Endothelial cell of umbilical vein (primary cell): Measurements from ENCODE around the gene STK40. TPM values are rescaled to one million over a fixed set of nuclear protein-coding genes. Genes with fewer than 3 reads are reported as not detected.

Source experiments
- BruUV-seq: library from RNA; stranded (reverse); fragments of 400-500 nt; replicated peaks from 2 replicates; lab custom pipeline; 2021; lab: Mats Ljungman, UMichigan
- CTCF ChIA-PET: fragments of 300-600, 350-600 bp; sonication (Branson Sonifier 250); formaldehyde crosslinking; loops from one replicate; lab custom pipeline; 2021; ENCODE audit warnings: antibody characterized with exemption, inconsistent platforms; lab: Charles Lee
- POLR2A ChIA-PET: fragments of 300-600, 350-600 bp; sonication (Branson Sonifier 250); formaldehyde crosslinking; loops from one replicate; lab custom pipeline; 2021; ENCODE audit warnings: antibody characterized with exemption, inconsistent platforms; lab: Charles Lee
- DNase-seq: peaks from one replicate; pipeline ENCODE4 v3.0.0-alpha.2; 2011; ENCODE audit warnings: low read depth, low spot score
- FAIRE-seq: peaks from 2 replicates; lab custom pipeline; 2011; peaks lifted over from hg19 to GRCh38; lab: Jason Lieb, UNC
- H2AFZ ChIP-seq: 2 replicates; pipeline ENCODE4 v1.6.0; 2012; ENCODE audit warnings: low read depth, low read length, control low read depth, inconsistent platforms
- H3K27ac ChIP-seq: 2 replicates; pipeline ENCODE4 v1.5.1; 2011; ENCODE audit warnings: low read depth, mild to moderate bottlenecking, control low read depth, low read length, moderate library complexity; ENCODE audit not compliant: insufficient read depth
- H3K27me3 ChIP-seq, 2 experiments: 2 replicates each; pipeline versions ENCODE4 v1.6.0 to v1.6.1; 2011; ENCODE audit warnings: low read length in 2 of 2, mixed read lengths in 1 of 2; ENCODE audit not compliant: control insufficient read depth in 2 of 2, insufficient read depth in 2 of 2
- H3K36me3 ChIP-seq, 2 experiments: 2 replicates in 1 of 2; 3 replicates in 1 of 2; pipeline ENCODE4 v1.5.1; 2011; ENCODE audit warnings: low read length in 2 of 2, mild to moderate bottlenecking in 1 of 2, moderate library complexity in 1 of 2; ENCODE audit not compliant: control insufficient read depth in 2 of 2, insufficient read depth in 2 of 2; ENCODE audit errors: extremely low read depth in 1 of 2
- H3K4me1 ChIP-seq: 3 replicates; pipeline ENCODE4 v1.5.1; 2011; ENCODE audit warnings: mild to moderate bottlenecking, low read length; ENCODE audit not compliant: control insufficient read depth, insufficient read depth; ENCODE audit errors: extremely low read depth
- H3K4me2 ChIP-seq: 2 replicates; pipeline ENCODE4 v1.6.1; 2011; ENCODE audit warnings: low read length, control low read depth, mixed read lengths; ENCODE audit not compliant: insufficient read depth
- H3K4me3 ChIP-seq, 3 experiments: fragments of 200-600 bp in 1 of 3; sonication (generic), shearing (Covaris generic) in 1 of 3; replicated peaks in 1 of 3; 2 replicates each; pipeline ENCODE4 v1.5.1; 2011 to 2016; ENCODE audit warnings: control low read depth in 3 of 3, low read length in 3 of 3, mild to moderate bottlenecking in 2 of 3, inconsistent platforms in 1 of 3, low read depth in 1 of 3, moderate library complexity in 1 of 3; ENCODE audit not compliant: insufficient read depth in 1 of 3
- H3K79me2 ChIP-seq: 2 replicates; pipeline ENCODE4 v1.6.0; 2012; ENCODE audit warnings: low read length, inconsistent platforms; ENCODE audit not compliant: control insufficient read depth, insufficient read depth
- H3K9ac ChIP-seq: replicated peaks from 2 replicates; pipeline ENCODE3; 2011; ENCODE audit warnings: low read length, control low read depth; ENCODE audit not compliant: insufficient read depth; ENCODE audit errors: extremely low read depth
- H3K9me1 ChIP-seq: replicated peaks from 3 replicates; pipeline ENCODE4 v1.6.0; 2011; ENCODE audit warnings: mild to moderate bottlenecking, low read length; ENCODE audit not compliant: control insufficient read depth, insufficient read depth; ENCODE audit errors: extremely low read depth
- H3K9me3 ChIP-seq: replicated peaks from 2 replicates; pipeline ENCODE4 v1.5.1; 2012; ENCODE audit warnings: low read length, inconsistent platforms; ENCODE audit not compliant: control insufficient read depth, insufficient read depth
- H4K20me1 ChIP-seq: replicated peaks from 2 replicates; pipeline ENCODE3; 2011; ENCODE audit warnings: mild to moderate bottlenecking, low read length; ENCODE audit not compliant: control insufficient read depth, insufficient read depth; ENCODE audit errors: extremely low read depth
- JUN ChIP-seq: IDR thresholded peaks from 2 replicates; pipeline ENCODE4 v1.6.1; 2011; ENCODE audit warnings: borderline replicate concordance, low read depth; ENCODE audit not compliant: insufficient read length, insufficient read depth
- POLR2A ChIP-seq: IDR thresholded peaks from 2 replicates; pipeline ENCODE4 v1.6.1; 2012; ENCODE audit warnings: low read depth, mild to moderate bottlenecking, control low read depth, low read length
- POLR2AphosphoS5 ChIP-seq: IDR thresholded peaks from 2 replicates; pipeline ENCODE4 v1.6.1; 2012; ENCODE audit warnings: low read depth, mild to moderate bottlenecking, control low read depth, low read length, moderate library complexity; ENCODE audit not compliant: insufficient read depth
- dilution Hi-C: fragments of 300-500 bp; cut with MboI; formaldehyde crosslinking; loops from one replicate; pipeline ENCODE4 v1.15.0; 2019; ENCODE audit warnings: low sequenced_read_pairs; ENCODE audit not compliant: extremely low pct_ligation_motif_present
- intact Hi-C: fragments of 100-400 bp; cut with micrococcal nuclease; formaldehyde crosslinking; loops from one replicate; pipeline ENCODE4 v1.10.0; 2022
- polyA plus RNA-seq, 4 experiments: library from polyadenylated mRNA; depleted of rRNA in 3 of 4; stranded (reverse) in 3 of 4; unstranded in 1 of 4; fragments of >200 nt; gene quantifications; 2 replicates each; pipeline versions ENCODE4 v1.2.1 to v1.2.3, GENCODE V29; 2011 to 2012; ENCODE audit warnings: missing spikeins in 1 of 4
- total RNA-seq: library from RNA; stranded (reverse); gene quantifications from 2 replicates; pipeline ENCODE4 v1.2.3, GENCODE V29; 2021
- TF ChIP-seq, protein P1 (sequence below): IDR thresholded peaks from 2 replicates; pipeline ENCODE4 v1.6.1; 2011; ENCODE audit not compliant: insufficient read depth, insufficient read length

Gene STK40
- total and polyA plus RNA-seq, 2 donors (not counting 3 experiments of a cell fraction or from before 2014, with no cell fraction given), result 20.8 to 36.8 TPM

- no peaks in the 10 kb centered on the region for H3K27me3 ChIP-seq
- H4K20me1 ChIP-seq, result no peaks in the 10 kb centered on the region
- peak overlapping the region; percentile 61 to 85 (median 71) for H3K4me3 ChIP-seq
- DNase-seq (peak; percentile 44), FAIRE-seq (peak; percentile 40)
- H3K4me2 ChIP-seq, result peak overlapping the region; percentile 79
- H3K27ac ChIP-seq, result peak overlapping the region; percentile 62
- H3K36me3 ChIP-seq, result peaks cover 0 to 5% of the 10 kb centered on the region in 2 experiments
- H3K9me3 ChIP-seq, result no peaks in the 10 kb centered on the region
- peaks cover 13% of the 10 kb centered on the region for H3K4me1 ChIP-seq
- no peaks in the 10 kb centered on the region for H3K9me1 ChIP-seq
- H3K9ac ChIP-seq, result peak overlapping the region; percentile 68
- ChIA-PET CTCF (interaction anchor here (0.6 to 3.1 kb wide), 10 partner anchors 9 to 162 kb away, joined by 3 to 17 read pairs (median 4); partner anchors contain the start of gene SH3D21), POLR2A (interaction anchor here (1.3 kb wide), 1 partner anchor 16 kb away, joined by 4 read pairs; no protein-coding TSS in a partner anchor)
- H3K79me2 ChIP-seq, result peaks cover 14% of the 10 kb centered on the region
- dilution Hi-C loops (no loop called here), intact Hi-C loops (loop anchor here (1.0 kb wide), 6 partner anchors 17 to 174 kb away; partner anchors contain the start of genes SH3D21 and TRAPPC3)
- no TSS peak for BruUV-seq
- peak overlapping the region; percentile 42 for H2AFZ ChIP-seq
- TF ChIP-seq POLR2A (peak; percentile 10), JUN (no peak), POLR2AphosphoS5 (peak; percentile 29)
- TF ChIP-seq, protein P1, sequence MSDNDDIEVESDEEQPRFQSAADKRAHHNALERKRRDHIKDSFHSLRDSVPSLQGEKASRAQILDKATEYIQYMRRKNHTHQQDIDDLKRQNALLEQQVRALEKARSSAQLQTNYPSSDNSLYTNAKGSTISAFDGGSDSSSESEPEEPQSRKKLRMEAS, result no peak
Observed at GRCh38 chr1:36322786-36323635, 62.7 kb downstream of the STK40 start.
